GM12865 (cell line): ENCODE results near the gene SPDYE4.

Experiments used
- DNase-seq: peaks from one replicate; pipeline ENCODE4 v3.0.0; 2010; ENCODE audit warnings: low read depth
- H3K4me3 ChIP-seq: 2 replicates; pipeline ENCODE4 v1.5.1; 2011; ENCODE audit warnings: mild to moderate bottlenecking, low read depth, low read length, control low read depth
- CTCF ChIP-seq: IDR thresholded peaks from 2 replicates; pipeline ENCODE4 v1.5.1; 2011; ENCODE audit warnings: low read length, control low read depth, low read depth, inconsistent platforms; ENCODE audit not compliant: insufficient read depth; ENCODE audit errors: missing control alignments

SPDYE4 gene

GRCh38 chr17:8734876-8735275, 23.5 kb downstream of the SPDYE4 start:
- TF ChIP-seq CTCF, result no peak
- no peak overlapping the region for H3K4me3 ChIP-seq
- no peak for DNase-seq

GRCh38 chr17:8732406-8733085, 25.8 kb downstream of the SPDYE4 start:
- no peak for TF ChIP-seq CTCF
- H3K4me3 ChIP-seq, result no peak overlapping the region
- DNase-seq, result no peak

GRCh38 chr17:8729860-8730259, 28.5 kb downstream of the SPDYE4 start:
- DNase-seq, result no peak
- H3K4me3 ChIP-seq, result no peak overlapping the region

GRCh38 chr17:8729421-8729820, 28.9 kb downstream of the SPDYE4 start:
- no peak overlapping the region for H3K4me3 ChIP-seq
- no peak for TF ChIP-seq CTCF
- no peak for DNase-seq

More at GRCh38 chr17:8729860-8730259, 28.5 kb downstream of the SPDYE4 start:
- no peak for TF ChIP-seq CTCF

- TF ChIP-seq CTCF, result no peak
- no peak for DNase-seq
- no peak overlapping the region for H3K4me3 ChIP-seq
Measured at GRCh38 chr17:8728971-8729370, 29.4 kb downstream of the SPDYE4 start.

- H3K4me3 ChIP-seq, result no peak overlapping the region
- no peak for DNase-seq
- no peak for TF ChIP-seq CTCF
Measured at GRCh38 chr17:8728251-8728938, 30.0 kb downstream of the SPDYE4 start.
